NCI-H345 (cell line): Measurements from ENCODE around the gene ZP1.

Experiments used
- DNase-seq: peaks from one replicate; lab custom pipeline; 2025; lab: John Stamatoyannopoulos, UW

ZP1 gene

DNA sequence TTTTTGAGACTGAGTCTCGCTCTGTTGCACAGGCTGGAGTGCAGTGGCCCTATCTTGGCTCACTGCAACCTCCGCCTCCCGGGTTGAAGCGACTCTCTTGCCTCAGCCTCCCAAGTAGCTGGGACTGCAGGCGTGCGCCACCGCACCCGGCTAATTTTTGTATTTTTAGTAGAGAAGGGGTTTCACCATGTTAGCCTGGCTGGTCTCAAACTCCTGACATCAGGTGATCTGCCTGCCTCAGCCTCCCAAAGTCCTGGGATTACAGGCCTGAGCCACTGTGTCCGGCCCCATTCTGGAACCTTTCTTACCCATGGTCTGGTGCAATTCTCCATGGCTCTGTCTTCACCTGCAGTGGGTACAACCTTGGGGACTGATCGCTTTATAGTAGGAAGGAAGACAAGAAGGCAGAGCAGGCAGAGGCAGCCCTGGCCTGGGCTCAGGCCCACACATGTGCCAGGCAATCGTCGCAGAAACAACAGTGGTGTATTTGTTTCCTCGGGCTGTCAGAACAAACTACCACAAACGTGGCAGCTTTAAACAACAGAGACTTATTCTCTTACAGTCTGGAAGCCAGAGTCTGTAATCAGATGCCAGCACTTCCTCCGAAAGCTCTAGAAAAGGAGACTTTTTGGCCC, 7.6 kb upstream of the ZP1 start:
- DNase-seq = no peak

DNA sequence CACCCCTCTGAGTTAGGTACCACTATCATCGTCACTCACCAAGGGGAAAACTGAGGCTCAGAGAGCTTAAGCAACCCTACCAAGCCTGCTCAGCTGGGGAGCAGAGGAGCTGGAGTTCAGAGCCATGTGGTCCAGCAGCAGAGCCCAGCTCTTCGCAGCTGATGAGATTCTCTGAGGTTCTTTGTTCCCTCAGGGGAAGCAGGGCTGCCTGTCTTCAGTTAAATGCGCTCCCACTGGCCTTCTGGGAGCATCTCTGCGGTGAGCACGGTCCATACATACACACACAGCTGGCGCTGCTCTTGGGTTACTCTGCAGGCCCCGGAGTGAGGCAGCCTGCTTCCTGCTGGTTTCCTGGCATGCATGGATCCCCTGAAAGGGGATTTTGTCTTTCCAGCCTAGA, 6.4 kb upstream of the ZP1 start:
- DNase-seq = no peak

DNA sequence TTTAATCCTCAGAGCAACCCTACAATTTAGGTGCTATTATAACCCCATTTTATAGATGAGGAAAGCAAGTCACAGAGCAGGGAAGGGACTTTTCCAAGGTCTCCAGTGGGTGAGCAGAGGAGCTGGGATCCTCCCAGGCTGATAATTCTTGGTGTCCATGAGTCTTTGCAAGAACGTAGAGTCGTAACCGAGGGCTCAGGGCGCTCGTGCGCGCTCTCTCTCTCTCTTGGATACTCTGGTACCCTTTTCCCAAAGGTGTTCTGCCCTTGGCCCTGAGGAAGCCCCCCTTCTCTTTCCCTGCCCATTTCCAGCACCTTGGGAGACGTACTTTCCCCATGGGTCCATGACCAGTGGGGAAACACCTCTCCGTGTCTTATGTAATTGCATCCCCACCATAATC, 5.2 kb upstream of the ZP1 start:
- DNase-seq = no peak

DNA sequence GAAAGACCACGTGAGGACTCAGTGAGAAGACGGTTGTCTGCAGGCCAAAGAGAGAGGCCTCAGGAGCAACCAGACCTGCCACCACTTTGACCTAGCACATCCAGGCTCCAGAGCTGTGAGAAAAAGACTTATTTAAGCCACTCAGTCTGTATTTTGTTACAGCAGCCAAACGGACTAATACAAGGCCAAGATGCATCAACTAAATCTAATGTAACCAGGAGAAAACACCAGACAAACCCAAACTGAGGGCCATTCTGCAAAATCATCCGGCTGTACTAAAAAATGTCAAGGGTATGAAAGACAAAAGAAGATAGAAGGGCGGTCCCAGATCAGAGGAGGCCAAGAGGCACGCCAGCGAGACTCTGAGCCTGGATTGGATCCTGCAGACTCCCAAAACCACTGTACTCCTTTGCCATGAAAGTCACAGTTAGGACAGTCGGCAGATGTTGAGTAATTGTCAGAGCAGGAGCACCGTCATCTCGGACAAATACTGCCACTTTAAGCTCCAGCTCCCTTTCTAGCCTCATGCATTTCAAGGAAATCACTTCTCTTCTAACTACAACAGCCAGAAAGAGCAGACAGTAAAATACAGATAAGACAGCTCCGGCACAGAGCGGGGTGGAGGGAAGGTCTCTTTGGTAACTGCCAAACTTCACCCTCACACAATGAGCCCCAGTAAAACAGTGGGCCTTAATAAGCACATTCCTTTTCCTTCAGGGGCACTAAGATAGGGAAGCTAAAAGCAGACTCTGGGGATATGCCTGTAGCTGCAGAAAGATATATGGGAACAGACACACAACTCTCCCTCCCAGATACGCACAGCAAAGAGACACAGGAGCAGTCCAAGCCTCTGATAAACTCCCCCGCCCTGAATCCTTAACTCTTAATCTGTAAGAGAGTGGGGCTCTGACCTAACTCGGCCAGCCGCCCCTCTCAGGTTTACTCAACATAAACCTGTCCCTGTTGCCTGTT, 3.5 kb upstream of the ZP1 start:
- no peak for DNase-seq

DNA sequence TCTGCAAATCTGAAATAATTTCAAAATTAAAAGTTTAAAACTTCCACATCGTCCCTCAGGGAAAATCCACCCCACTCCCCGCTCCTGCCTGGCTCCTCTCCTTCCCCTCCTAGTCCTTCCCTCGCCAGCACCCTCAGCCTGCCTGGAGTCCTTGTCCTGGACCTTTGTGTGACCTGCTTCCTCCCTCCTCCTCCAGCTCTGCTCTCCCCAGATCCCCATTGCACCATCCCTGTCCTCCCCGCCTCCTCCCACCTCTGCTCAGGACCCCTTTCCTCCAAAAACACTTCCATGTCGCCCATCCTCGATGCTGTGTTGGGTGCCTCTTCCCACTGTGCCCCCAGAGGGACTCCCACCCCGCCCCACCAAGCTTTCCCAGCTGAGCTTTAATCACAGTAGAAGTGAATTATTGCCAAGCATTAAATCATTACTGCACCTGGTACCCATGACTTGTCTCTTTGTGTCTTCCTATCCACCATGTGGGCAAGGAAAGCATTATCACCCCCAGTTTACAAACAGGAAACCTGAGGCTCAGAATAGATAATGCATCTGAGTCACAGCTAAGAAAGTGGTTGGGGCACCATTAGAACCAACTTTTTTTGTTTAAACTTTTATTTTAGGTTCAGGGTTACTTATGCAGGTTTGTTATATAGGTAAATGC, 2.4 kb upstream of the ZP1 start:
- DNase-seq = no peak

DNA sequence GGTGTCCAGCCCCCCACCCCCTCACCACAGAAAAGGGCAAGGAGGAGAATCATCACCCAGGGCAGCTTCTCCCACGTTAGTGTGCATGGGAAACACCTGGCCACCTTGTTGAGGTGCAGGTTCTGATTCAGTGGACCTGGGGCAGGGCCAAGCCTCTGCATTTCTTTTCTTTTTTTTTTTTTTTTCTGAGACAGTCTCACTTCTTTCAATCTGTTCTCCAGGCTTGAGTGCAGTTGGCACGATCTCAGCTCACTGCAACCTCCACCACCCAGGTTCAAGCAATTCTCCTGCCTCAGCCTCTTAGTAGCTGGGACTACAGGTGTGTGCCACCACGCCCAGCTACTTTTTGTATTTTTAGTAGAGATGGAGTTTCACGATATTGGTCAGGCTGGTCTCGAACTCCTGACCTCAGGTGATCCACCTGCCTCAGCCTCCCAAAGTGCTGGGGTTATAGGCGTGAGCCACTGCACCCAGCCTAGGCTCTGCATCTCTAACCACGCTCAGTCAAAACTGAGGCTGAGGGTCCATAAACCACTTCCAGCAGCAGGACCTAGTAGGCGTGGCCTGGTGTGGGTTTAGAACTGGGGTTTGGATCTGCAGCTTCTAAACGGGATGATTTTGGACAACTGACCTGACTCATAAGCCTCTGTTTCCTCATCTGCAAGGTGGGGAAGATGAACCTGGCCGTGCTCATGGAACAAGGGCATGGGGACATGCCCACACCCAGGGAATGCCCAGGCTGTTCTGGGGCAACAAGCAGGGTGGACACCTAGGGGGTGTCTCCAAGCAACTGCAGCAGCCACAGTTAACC, 734 bp downstream of the ZP1 start:
- DNase-seq = no peak

DNA sequence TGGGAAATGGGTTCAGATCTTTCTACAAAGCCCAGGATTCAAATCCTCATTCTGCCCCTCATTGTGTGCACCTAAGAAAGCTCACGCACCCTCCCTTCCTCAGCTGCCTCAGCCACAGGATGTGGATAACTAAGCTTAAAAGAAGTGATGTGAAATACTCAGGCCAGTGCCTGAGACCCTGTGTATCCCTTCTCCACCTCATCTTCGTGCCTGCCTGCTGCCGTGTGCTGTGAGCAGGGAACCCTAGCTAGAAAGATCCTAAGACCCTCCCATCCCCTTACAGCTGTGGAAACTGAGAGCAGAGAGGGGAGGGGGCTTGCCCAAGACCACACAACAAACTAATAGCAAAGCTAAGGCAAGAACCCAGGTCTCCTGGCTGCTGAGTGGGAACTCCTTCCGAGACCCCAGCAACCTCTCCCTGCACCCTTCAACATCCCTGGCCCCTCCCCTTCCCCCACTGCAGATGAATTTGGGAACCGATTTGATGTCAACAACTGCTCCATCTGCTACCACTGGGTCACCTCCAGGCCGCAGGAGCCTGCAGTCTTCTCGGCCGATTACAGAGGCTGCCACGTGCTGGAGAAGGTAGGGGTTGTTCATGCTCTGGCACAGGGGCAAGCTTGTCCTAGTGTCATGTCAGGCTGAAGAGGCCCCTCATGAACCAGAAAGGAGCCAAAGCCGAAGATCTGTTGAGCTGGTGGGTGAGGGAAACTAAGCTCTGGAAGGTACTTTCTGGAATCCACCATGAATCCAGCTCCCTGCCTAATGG, 1.5 kb downstream of the ZP1 start:
- DNase-seq = no peak

DNA sequence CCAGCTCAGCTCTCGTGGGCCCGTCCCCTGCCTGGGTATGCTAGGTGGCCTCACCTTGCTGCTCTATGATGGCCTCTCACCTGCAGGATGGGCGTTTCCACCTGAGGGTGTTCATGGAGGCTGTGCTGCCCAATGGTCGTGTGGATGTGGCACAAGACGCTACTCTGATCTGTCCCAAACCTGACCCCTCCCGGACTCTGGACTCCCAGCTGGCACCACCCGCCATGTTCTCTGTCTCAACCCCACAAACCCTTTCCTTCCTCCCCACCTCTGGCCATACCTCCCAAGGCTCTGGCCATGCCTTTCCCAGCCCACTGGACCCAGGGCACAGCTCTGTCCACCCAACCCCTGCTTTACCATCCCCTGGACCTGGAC, 2.1 kb downstream of the ZP1 start:
- no peak for DNase-seq

DNA sequence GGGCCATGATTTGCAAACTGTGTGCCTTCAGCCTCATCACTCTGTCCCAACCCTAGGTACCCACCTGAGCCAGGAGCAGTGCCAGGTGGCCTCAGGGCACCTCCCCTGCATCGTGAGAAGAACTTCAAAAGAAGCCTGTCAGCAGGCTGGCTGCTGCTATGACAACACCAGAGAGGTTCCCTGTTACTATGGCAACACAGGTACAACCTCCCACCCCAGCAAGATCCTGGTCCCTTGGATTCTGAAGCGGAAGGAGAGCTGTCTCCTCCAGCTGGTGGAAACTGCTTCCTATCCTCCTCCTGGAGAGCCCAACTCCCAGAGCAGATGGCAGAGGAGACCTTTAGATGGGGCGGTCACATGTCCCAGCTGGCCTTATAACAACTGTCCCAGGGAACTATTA, 2.9 kb downstream of the ZP1 start:
- no peak for DNase-seq

DNA sequence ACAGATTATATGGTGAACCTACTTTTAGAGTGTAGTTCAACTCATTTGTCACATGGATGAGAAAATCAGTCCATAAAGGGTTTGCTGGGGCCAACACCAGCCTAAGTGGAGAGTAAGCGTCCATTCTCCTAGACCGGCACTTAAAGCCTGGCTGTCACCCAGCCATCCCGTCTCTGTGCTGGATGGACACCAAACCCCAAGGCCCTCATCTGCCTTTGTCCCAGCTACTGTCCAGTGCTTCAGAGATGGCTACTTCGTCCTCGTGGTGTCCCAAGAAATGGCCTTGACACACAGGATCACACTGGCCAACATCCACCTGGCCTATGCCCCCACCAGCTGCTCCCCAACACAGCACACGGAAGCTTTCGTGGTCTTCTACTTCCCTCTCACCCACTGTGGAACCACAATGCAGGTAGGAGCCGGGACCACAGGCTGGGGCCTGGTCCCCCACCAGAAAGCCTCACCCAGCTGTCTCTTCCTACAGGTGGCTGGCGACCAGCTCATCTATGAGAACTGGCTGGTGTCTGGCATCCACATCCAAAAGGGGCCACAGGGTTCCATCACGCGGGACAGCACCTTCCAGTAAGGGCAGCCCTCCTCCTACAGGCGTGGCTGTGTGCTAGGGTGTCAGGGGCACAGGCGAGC, 3.5 kb downstream of the ZP1 start:
- no peak for DNase-seq

DNA sequence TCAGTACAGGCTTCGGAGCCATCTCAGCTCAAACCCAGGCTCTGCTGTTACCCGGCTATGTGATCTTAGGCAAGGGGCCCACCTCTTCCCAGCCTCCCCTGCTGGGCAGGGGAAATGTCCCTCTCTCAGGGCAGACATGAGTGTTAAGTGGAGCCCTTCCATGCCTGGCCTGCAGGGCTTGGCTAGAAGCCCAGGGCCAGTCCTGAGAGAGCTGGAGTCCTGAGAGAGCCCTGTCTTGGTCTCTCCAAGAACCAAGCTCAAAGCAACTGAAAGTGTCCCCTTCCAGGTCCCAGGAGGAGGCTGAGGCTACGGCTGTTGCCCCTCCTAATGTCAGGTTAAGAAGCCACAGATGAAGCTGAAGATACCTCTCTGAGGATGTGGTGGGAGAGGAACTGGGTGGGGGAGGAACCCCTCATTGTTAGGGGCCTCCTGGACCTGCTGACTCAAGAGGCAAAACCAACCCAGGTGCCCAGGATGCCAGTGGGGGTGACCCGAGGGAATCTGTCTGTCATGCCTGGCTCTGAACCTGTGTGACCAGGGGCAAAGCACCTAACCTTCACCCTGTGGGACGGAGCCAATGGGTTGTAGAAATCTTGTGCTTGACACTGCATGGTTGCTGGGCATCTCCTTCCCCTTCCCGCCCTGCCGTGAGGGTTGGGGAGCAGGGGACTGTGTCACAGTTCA, 4.2 kb downstream of the ZP1 start:
- no peak for DNase-seq

DNA sequence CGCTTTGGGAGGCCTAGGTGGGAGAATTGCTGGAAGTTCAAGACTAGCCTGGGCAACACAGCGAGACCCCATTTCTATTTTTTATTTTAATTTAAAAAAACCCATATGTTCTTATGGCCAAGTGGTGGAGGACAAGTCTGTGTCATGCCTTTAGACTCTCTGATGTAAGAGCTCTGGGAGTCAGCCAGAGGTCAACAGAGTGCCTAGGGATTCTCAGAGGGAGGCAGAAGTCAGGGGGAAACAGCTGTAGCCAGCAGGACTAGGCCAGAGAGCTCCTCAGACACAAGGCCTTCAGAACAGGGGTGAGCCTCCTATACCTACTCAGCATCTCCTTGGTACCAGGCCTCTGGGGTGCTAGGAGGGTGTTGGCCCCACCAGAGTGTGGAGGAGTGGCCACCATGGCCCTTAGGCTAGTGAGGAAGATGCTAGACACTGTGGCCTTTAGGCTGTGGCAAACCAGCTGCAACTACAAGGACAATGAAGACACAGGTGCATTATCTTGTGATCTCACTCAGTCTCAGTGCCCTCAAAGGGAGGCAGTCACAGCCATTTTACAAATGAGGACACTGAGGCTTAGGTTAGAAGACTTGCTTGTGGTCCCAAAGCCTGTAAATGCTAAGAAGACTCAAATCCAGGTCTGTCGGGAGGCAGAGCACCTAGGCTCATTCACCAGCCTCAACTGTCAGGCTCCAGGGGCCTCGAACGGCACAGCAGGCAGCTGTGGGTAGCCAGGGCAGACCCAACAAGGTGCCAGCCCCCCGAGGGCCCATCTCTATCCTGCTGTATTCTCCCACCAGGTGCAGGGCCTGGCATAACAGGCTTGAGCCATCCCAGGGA, 5.0 kb downstream of the ZP1 start:
- DNase-seq = no peak

DNA sequence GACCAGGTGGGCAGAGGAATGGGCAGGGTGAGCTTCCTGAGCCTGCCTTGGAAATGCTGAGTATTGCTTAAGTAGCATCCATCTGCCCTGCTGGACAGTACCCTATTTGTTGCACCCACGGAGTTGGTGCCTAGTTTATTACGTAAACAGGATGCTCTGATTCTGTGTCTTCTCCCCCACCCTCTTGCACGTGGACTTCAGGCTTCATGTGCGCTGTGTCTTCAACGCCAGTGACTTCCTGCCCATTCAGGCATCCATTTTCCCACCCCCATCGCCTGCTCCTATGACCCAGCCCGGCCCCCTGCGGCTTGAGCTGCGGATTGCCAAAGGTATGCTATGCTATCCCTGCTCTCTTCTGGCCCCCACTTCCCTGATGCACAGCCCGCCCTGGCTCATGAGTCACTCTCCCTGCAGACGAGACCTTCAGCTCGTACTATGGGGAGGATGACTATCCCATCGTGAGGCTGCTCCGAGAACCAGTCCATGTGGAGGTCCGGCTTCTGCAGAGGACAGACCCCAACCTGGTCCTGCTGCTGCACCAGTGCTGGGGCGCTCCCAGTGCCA, 5.7 kb downstream of the ZP1 start:
- no peak for DNase-seq

DNA sequence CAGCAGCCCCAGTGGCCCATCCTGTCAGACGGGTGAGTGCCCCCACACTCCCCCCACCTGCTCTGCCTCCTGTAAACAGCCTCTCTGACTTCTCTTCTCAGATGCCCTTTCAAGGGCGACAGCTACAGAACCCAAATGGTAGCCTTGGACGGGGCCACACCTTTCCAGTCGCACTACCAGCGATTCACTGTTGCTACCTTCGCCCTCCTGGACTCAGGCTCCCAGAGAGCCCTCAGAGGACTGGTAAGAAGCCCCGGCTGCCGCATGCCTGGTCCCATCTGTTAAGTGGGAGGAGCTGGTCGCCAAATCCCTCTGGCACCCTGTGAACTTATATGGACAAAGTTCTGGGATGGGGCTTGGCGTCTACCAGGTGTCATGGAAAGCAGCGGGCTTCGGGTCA, 6.2 kb downstream of the ZP1 start:
- DNase-seq = no peak

DNA sequence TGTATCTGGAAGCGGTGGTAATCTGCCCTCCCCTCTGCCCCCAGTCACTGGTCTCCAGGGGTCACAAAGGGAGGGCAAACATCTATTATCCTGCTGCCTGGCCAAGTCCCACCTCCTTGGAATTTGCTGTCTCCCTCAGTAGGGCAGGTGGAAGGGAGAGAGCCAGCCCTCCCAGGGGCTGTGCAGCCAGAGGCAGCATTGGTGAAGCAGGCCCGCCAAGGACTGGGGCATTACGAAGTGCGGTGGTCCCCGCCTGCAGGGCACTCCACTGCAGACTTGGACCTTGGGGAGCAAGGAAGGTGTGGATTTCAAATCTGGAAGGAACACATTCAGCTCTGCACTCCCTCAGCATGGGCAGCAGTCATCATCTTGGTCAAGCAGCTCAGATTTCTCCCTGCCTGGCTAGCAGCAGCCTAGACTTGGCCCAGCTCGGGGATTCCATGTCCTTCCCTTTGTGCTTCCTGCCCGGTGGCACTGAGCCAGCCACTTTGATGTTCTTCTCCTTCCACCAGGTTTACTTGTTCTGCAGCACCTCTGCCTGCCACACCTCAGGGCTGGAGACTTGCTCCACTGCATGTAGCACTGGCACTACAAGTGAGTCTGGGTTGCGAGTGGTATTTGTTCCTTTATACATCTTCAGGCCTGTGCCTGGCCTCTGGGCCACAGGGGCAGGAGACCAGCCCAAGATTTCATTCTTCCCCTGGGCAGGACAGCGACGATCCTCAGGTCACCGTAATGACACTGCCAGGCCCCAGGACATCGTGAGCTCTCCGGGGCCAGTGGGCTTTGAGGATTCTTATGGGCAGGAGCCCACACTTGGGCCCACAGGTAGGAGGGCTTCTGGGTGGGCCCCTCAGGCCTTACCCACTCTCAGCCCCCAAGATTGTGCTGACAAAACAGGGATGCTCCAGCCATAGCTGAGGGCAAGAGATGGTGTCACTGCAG, 7.4 kb downstream of the ZP1 start:
- no peak for DNase-seq

DNA sequence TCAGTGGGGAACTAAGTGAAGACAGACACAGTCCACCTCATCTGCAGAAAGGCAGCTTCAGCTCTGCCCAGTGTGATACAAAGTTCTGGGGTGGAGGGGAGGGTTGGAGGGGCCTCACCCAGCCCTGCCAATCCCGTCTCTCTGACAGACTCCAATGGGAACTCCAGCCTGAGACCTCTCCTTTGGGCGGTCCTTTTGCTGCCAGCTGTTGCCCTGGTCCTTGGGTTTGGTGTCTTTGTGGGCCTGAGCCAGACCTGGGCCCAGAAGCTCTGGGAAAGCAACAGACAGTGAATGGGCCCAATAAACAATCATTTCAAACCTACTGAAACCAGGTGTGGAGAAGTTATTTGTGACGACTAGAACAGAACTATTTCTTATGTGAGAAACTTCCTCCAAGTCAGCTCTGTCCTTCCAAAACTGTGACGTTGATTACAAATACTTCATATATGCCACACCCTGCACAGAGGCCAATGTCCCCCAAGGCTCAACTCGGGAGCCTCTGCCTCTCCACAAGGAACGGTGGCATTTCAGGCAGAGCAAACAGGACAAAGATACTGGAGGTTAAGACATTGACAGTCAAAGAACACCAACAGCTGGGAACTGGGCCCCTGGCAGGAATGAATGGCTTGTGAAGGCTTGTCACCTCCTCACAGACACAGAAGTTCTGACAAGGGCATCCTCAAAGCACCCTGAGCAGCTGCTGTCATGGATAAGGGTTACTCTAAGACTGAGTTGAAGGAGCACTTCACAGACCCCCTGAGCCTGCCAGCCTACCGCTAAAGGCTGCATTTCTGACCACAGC, 8.2 kb downstream of the ZP1 start:
- DNase-seq = no peak

DNA sequence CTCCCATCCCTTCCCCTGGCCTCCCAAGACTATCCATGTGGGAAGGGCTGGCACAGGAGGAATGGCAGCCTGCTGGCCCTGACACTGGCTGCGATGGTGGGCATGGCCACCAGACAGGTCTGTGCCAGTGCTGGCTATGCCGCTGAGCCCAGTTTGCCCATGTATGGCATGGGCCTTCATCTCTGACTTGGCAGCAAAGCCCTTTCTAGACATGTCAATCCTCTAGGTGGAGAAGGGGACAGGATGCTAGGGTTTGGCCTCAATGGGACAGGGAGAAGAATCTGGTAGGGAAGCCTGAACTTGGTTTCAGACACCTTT, 8.8 kb downstream of the ZP1 start:
- no peak for DNase-seq
